ENCODE measurements around the gene ABCC9.

The ABCC9 gene

DNA sequence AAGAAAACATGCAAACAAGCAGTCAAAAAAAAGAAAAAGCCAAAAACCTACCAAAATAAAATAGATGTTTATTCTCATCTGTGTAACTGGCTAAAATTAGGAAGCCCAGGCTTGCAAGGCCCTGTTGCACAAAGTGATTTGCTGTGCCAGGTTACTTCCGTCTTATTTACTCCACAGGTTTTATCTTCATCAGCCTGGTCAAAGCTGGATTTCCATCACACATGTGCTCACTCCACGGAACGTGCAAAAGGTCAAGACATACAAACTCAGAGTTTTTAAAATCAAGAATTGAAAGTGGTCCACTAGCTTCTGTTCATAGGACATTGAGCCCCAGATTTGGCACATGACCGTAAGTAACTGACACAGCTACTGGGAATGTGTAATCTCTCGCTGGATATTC, 181.5 kb downstream of the ABCC9 start:
- H3K9ac ChIP-seq (ENCODE audit: low read length in 2 of 2), result no peak overlapping the region
- H3K4me3 ChIP-seq (ENCODE audit: low read length in 2 of 2), result no peak overlapping the region
- H3K4me1 ChIP-seq (ENCODE audit: control insufficient read depth, insufficient read depth, low read length), result no peaks in the 10 kb centered on the region
- H3K27me3 ChIP-seq (ENCODE audit: control insufficient read depth in 1 of 2, insufficient read depth in 2 of 2, low read length in 2 of 2), result no peaks in the 10 kb centered on the region
- no peak overlapping the region for H3K27ac ChIP-seq (ENCODE audit: low read length)
- peaks cover 0 to 6% of the 10 kb centered on the region in 2 donors for H3K36me3 ChIP-seq (ENCODE audit: control insufficient read depth in 2 of 2, insufficient read depth in 2 of 2, low read length in 2 of 2)
- H3K9me3 ChIP-seq (ENCODE audit: control insufficient read depth in 2 of 2, low read length in 2 of 2), result no peaks in the 10 kb centered on the region

DNA sequence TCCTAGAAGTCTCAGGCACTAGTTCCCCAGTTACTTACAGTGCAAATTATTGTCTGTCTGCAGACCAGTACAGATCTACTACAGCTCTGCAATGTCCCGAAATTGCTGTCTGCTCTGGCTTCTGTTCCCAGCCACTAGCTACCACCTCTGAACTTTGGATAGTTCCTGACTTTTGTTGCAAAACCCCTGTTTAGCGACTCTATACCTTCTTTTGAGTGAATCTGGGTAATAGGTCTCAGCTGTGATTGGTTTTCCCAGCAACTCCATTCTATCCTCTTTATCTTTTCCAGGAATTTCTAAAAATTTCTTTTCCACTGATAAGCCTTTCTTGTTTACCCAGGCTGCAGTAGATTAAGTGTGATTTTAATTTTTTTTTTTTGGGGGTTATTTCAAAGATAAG, 183.5 kb downstream of the ABCC9 start:
- Histone ChIP-seq H3K9ac (ENCODE audit: low read length in 2 of 2) (no peak overlapping the region), H3K4me3 (ENCODE audit: low read length in 2 of 2) (no peak overlapping the region), H3K4me1 (ENCODE audit: control insufficient read depth, insufficient read depth, low read length) (no peaks in the 10 kb centered on the region), H3K27me3 (ENCODE audit: control insufficient read depth in 1 of 2, insufficient read depth in 2 of 2, low read length in 2 of 2) (no peaks in the 10 kb centered on the region), H3K36me3 (ENCODE audit: control insufficient read depth in 2 of 2, insufficient read depth in 2 of 2, low read length in 2 of 2) (no peaks in the 10 kb centered on the region), H3K27ac (ENCODE audit: low read length) (no peak overlapping the region), H3K9me3 (ENCODE audit: control insufficient read depth in 2 of 2, low read length in 2 of 2) (no peaks in the 10 kb centered on the region)

DNA sequence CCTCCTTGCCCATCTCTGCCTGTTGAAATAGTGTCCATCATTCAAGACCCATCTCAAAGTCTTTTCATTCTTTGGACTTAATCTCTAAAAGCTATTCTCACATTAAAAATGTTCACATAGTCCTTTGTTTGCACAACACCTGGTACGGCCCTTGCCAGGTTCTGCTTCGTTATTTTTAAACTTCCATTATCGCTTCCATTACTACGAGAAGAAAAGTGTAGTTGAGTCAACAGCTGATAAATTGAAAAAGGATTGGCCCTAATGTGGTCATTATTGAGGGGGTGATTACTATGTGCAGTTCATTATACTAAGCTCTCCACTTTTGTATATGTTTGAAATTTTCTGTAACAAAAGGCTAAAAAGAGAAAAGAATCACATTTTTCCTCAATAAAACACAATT, 184.5 kb downstream of the ABCC9 start:
- Histone ChIP-seq H3K4me3 (ENCODE audit: low read length in 2 of 2) (no peak overlapping the region), H3K27ac (ENCODE audit: low read length) (no peak overlapping the region), H3K36me3 (ENCODE audit: control insufficient read depth in 2 of 2, insufficient read depth in 2 of 2, low read length in 2 of 2) (no peaks in the 10 kb centered on the region), H3K9me3 (ENCODE audit: control insufficient read depth in 2 of 2, low read length in 2 of 2) (no peaks in the 10 kb centered on the region), H3K27me3 (ENCODE audit: control insufficient read depth in 1 of 2, insufficient read depth in 2 of 2, low read length in 2 of 2) (no peaks in the 10 kb centered on the region), H3K4me1 (ENCODE audit: control insufficient read depth, insufficient read depth, low read length) (no peaks in the 10 kb centered on the region), H3K9ac (ENCODE audit: low read length in 2 of 2) (no peak overlapping the region)

DNA sequence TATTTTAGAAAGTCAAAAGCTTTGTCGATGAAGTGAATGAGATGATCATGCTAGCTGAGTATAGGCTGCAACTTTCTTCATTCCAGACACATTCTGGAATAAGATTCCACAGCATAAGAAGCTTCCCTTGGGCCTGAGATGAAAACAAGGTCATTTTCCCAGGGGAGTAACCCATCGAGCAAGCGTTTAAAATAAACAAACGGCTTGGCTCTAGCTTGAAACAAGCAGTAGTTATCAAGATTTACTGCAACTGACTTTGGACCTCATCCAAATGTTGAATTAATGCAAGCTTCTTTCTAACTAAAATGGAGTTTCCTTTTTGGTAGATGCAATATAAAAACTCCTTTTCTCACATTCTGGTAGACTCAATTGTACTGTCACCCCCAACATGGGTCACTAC, 189.7 kb downstream of the ABCC9 start:
- Histone ChIP-seq H3K9ac (ENCODE audit: low read length in 2 of 2) (no peak overlapping the region), H3K27ac (ENCODE audit: low read length) (peak overlapping the region; percentile 37), H3K4me1 (ENCODE audit: control insufficient read depth, insufficient read depth, low read length) (peaks cover 5% of the 10 kb centered on the region), H3K27me3 (ENCODE audit: control insufficient read depth in 1 of 2, insufficient read depth in 2 of 2, low read length in 2 of 2) (no peaks in the 10 kb centered on the region), H3K4me3 (ENCODE audit: low read length in 2 of 2) (no peak overlapping the region), H3K9me3 (ENCODE audit: control insufficient read depth in 2 of 2, low read length in 2 of 2) (no peaks in the 10 kb centered on the region), H3K36me3 (ENCODE audit: control insufficient read depth in 2 of 2, insufficient read depth in 2 of 2, low read length in 2 of 2) (no peaks in the 10 kb centered on the region)
